Vagina (tissue), 2 donors: ENCODE measurements around the gene PLA2G4A.

ENCODE experiments used
- POLR2A ChIP-seq, 2 donors: fragments of 450-650 bp; IDR thresholded peaks; one replicate each; pipeline ENCODE4 v1.6.1; 2017; ENCODE audit warnings: antibody characterized with exemption in 2 of 2, mild to moderate bottlenecking in 2 of 2, moderate library complexity in 2 of 2
- POLR2AphosphoS5 ChIP-seq, 2 donors: sonication (generic); formaldehyde crosslinking; IDR thresholded peaks; one replicate each; pipeline ENCODE4 v1.9.0; 2017; ENCODE audit warnings: antibody characterized with exemption in 2 of 2, mild to moderate bottlenecking in 2 of 2, low read depth in 1 of 2; ENCODE audit not compliant: insufficient read depth in 1 of 2
- TF ChIP-seq, protein P1 (sequence below), 3 experiments: fragments of 450-650 bp in 2 of 3; fragments of 200-600 bp in 1 of 3; sonication (generic) in 1 of 3; IDR thresholded peaks; one replicate each; pipeline ENCODE4 v1.5.1; 2017 to 2019; ENCODE audit warnings: antibody characterized with exemption in 3 of 3, mild to moderate bottlenecking in 2 of 3, moderate library complexity in 2 of 3

DNA sequence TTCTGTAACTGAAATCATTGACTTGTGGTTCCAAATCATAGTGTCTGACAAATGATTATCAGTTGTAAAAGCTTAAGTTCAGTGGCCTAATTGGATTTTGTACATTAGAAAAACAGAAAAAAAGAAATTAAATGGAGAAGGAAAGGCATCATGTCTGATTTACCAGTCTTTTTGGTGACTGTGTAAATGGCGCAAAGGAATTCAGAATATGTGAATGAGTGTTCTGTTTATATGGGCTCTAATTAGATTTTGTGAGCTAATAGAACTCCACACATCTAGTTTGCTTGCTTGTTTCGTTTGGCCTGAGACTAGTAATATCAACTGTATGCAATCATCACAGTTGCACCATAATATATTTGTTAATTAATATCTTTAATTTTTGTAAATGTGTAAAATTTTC is 151.7 kb downstream of the PLA2G4A start:
- TF ChIP-seq, protein P1, sequence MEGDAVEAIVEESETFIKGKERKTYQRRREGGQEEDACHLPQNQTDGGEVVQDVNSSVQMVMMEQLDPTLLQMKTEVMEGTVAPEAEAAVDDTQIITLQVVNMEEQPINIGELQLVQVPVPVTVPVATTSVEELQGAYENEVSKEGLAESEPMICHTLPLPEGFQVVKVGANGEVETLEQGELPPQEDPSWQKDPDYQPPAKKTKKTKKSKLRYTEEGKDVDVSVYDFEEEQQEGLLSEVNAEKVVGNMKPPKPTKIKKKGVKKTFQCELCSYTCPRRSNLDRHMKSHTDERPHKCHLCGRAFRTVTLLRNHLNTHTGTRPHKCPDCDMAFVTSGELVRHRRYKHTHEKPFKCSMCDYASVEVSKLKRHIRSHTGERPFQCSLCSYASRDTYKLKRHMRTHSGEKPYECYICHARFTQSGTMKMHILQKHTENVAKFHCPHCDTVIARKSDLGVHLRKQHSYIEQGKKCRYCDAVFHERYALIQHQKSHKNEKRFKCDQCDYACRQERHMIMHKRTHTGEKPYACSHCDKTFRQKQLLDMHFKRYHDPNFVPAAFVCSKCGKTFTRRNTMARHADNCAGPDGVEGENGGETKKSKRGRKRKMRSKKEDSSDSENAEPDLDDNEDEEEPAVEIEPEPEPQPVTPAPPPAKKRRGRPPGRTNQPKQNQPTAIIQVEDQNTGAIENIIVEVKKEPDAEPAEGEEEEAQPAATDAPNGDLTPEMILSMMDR (IDR thresholded peaks at IDR 0.05): no peak
- TF ChIP-seq POLR2A (IDR thresholded peaks at IDR 0.05) (no peak), POLR2AphosphoS5 (IDR thresholded peaks at IDR 0.05; ENCODE audit: insufficient read depth in 1 of 2, low read depth in 1 of 2) (no peak)
